ENCODE results near the gene ARHGEF11.

Gene ARHGEF11

GRCh38 chr1:157034137-157034800 lies 11.3 kb downstream of the ARHGEF11 start:
- no peak overlapping the region for H3K4me3 ChIP-seq (ENCODE audit: low read depth, low read length)
- TF ChIP-seq, protein P1, sequence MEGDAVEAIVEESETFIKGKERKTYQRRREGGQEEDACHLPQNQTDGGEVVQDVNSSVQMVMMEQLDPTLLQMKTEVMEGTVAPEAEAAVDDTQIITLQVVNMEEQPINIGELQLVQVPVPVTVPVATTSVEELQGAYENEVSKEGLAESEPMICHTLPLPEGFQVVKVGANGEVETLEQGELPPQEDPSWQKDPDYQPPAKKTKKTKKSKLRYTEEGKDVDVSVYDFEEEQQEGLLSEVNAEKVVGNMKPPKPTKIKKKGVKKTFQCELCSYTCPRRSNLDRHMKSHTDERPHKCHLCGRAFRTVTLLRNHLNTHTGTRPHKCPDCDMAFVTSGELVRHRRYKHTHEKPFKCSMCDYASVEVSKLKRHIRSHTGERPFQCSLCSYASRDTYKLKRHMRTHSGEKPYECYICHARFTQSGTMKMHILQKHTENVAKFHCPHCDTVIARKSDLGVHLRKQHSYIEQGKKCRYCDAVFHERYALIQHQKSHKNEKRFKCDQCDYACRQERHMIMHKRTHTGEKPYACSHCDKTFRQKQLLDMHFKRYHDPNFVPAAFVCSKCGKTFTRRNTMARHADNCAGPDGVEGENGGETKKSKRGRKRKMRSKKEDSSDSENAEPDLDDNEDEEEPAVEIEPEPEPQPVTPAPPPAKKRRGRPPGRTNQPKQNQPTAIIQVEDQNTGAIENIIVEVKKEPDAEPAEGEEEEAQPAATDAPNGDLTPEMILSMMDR (IDR thresholded peaks at IDR 0.05; ENCODE audit: borderline replicate concordance, insufficient read depth, low read depth, low read length): no peak

DNA sequence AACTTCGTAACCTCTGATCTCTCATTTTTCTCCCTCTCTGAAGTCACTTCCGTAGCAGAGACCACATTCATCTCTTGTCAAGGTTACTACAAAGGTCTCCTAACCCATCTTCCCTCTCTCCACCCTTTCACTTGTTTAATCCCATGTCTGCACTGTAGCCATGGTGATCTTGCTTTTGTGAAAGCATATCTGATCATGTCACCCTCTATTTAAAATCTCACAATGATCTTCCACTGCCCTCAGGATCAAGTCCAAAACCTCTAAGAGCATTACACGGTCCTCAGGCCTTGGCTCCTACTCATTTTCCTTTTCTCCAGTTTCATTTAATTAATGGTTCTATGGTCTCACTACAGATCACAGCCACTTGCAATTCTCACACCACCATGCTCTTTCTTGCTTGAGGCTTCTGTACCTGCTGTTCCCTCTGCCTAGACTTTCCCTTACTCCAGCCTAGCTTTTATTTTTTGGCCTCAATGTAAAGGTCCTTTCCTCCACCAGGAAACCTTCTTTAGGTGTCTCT lies 12.1 kb downstream of the ARHGEF11 start:
- TF ChIP-seq, protein P1 (IDR thresholded peaks at IDR 0.05; ENCODE audit: borderline replicate concordance, insufficient read depth, low read depth, low read length): no peak
- H3K4me3 ChIP-seq (ENCODE audit: low read depth, low read length): no peak overlapping the region

DNA sequence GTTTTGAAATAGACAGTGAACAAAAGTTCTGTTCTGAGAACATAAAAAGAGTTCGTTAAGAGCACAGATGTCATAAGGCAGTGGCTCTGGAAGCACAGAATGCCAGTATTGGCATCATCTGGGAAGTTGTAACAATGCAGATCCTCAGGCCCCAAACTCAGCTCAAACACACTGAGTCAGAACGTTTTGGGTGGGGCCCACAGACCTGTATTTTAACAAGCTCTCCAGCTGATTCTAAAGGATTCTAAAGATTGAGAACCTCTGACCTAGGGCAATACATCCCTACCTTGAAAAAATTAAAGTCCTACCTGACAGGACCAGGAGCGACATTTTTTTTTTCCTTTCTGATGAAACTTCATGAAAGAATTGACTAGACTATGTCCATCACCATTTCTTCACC lies 13.2 kb downstream of the ARHGEF11 start:
- no peak overlapping the region for H3K4me3 ChIP-seq (ENCODE audit: low read depth, low read length)
- TF ChIP-seq, protein P1 (IDR thresholded peaks at IDR 0.05; ENCODE audit: borderline replicate concordance, insufficient read depth, low read depth, low read length): no peak

- TF ChIP-seq, protein P1 (IDR thresholded peaks at IDR 0.05; ENCODE audit: borderline replicate concordance, insufficient read depth, low read depth, low read length): no peak
Observed at GRCh38 chr1:157030728-157031127, 14.8 kb downstream of the ARHGEF11 start.

DNA sequence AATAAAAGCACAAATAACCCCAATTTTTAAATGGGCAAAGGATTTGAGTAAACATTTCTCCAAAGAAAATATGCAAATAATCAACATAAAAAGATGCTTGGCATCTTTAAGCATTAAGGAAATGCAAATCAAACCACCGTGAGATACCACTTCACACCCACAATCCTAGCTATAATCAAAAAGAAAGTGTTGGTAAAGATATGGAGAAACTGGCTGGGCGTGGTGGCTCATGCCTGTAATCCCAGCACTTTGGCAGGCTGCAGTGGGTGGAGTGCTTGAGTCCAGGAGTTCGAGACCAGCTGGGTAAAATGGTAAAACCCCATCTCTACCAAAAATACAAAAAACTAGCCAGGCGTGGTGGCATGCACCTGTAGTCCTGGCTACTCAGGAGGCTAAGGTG lies 16.9 kb downstream of the ARHGEF11 start:
- TF ChIP-seq, protein P1 (IDR thresholded peaks at IDR 0.05; ENCODE audit: borderline replicate concordance, insufficient read depth, low read depth, low read length): no peak
- no peak overlapping the region for H3K4me3 ChIP-seq (ENCODE audit: low read depth, low read length)

More at GRCh38 chr1:157030728-157031127, 14.8 kb downstream of the ARHGEF11 start:
- no peak overlapping the region for H3K4me3 ChIP-seq (ENCODE audit: low read depth, low read length)

- H3K4me3 ChIP-seq (ENCODE audit: low read depth, low read length): no peak overlapping the region
- TF ChIP-seq, protein P1 (IDR thresholded peaks at IDR 0.05; ENCODE audit: borderline replicate concordance, insufficient read depth, low read depth, low read length): no peak
Observed at GRCh38 chr1:157025856-157026255, 19.7 kb downstream of the ARHGEF11 start.

GRCh38 chr1:157025385-157025784 lies 20.2 kb downstream of the ARHGEF11 start:
- TF ChIP-seq, protein P1 (IDR thresholded peaks at IDR 0.05; ENCODE audit: borderline replicate concordance, insufficient read depth, low read depth, low read length): no peak
- no peak overlapping the region for H3K4me3 ChIP-seq (ENCODE audit: low read depth, low read length)

Measured in GM12875 (cell line).